Lung (tissue), 12 donors: ENCODE measurements around the gene ANTXR2. TPM values are rescaled to one million over a fixed set of nuclear protein-coding genes. Genes with fewer than 3 reads are reported as not detected.
"Not testable (repeated sequence)": the region's sequence is repeated elsewhere in the genome, so short reads cannot be mapped to it uniquely, and the experiment has no call there.

Experiments
- ATAC-seq: fragments of 200-7000 bp; cut with Tn5 transposase; one replicate; pipeline ENCODE4 v1.9.1; 2020; ENCODE audit warnings: moderate number of reproducible peaks; ENCODE audit not compliant: insufficient read depth, low FRiP score
- DNase-seq, 3 donors: peaks; one replicate each; pipeline ENCODE4 v3.0.0-alpha.2; 2013 to 2017
- H3K27ac ChIP-seq, 2 donors: one replicate each; pipeline ENCODE4 v1.5.1; 2013; ENCODE audit warnings: mild to moderate bottlenecking in 2 of 2, moderate library complexity in 2 of 2, control low read depth in 1 of 2, inconsistent platforms in 1 of 2, low read depth in 1 of 2, low read length in 1 of 2
- H3K27me3 ChIP-seq, 3 donors: one replicate each; pipeline ENCODE4 v1.5.1; 2013; ENCODE audit warnings: low read length in 2 of 3; ENCODE audit not compliant: control insufficient read depth in 3 of 3, insufficient read depth in 3 of 3
- H3K36me3 ChIP-seq, 4 donors: one replicate each; pipeline ENCODE4 v1.5.1; 2013; ENCODE audit warnings: low read length in 4 of 4, mild to moderate bottlenecking in 1 of 4, moderate library complexity in 1 of 4; ENCODE audit not compliant: control insufficient read depth in 4 of 4, insufficient read depth in 4 of 4
- H3K4me1 ChIP-seq, 5 donors: one replicate each; pipeline ENCODE4 v1.5.1; 2013; ENCODE audit warnings: low read length in 5 of 5, mild to moderate bottlenecking in 2 of 5, moderate library complexity in 1 of 5; ENCODE audit not compliant: control insufficient read depth in 5 of 5, insufficient read depth in 5 of 5
- H3K4me3 ChIP-seq: one replicate; pipeline ENCODE4 v1.5.1; 2013; ENCODE audit warnings: mild to moderate bottlenecking, control low read depth, moderate library complexity
- H3K9ac ChIP-seq, 2 donors: one replicate each; pipeline ENCODE4 v1.5.1; 2013; ENCODE audit warnings: low read length in 2 of 2, control low read depth in 1 of 2; ENCODE audit not compliant: insufficient read depth in 1 of 2
- H3K9me3 ChIP-seq, 4 donors: one replicate each; pipeline ENCODE4 v1.5.1; 2013; ENCODE audit warnings: low read length in 3 of 4, mild to moderate bottlenecking in 1 of 4, moderate library complexity in 1 of 4; ENCODE audit not compliant: control insufficient read depth in 4 of 4, insufficient read depth in 3 of 4
- WGBS, 2 donors: extraction: QIAGEN DNeasy Blood & Tissue Kit; methylation state at CpG; one replicate each; pipeline ENCODE4 v1.1.7; 2013; 5-methylcytosine and 5-hydroxymethylcytosine counted together
- polyA plus RNA-seq, 2 donors: library from polyadenylated mRNA; stranded (reverse); fragments of 200-250 nt; gene quantifications; one replicate each; pipeline ENCODE4 v1.2.1, GENCODE V29; 2013
- total RNA-seq, 2 donors: library from RNA; depleted of rRNA in 1 of 2; stranded (reverse); fragments of >200 nt in 1 of 2; gene quantifications; one replicate each; pipeline ENCODE4 v1.2.1, GENCODE V29; 2014 to 2021
- TF ChIP-seq, protein P1 (sequence below): IDR thresholded peaks from 2 replicates; pipeline ENCODE4 v1.5.1; 2012; ENCODE audit warnings: mild to moderate bottlenecking; ENCODE audit errors: control extremely low read depth, extremely low read depth
- donor health status: control.
- donor health status: control.
- donor health status: Bipolar disorder and iron deficiency.
- donor health status: healthy.
- donor health status: DM: yes; HTN: yes; CAD: no.

Gene ANTXR2
- total and polyA plus RNA-seq, 4 donors: 4.8 to 47.2 (median 28.6) TPM

DNA sequence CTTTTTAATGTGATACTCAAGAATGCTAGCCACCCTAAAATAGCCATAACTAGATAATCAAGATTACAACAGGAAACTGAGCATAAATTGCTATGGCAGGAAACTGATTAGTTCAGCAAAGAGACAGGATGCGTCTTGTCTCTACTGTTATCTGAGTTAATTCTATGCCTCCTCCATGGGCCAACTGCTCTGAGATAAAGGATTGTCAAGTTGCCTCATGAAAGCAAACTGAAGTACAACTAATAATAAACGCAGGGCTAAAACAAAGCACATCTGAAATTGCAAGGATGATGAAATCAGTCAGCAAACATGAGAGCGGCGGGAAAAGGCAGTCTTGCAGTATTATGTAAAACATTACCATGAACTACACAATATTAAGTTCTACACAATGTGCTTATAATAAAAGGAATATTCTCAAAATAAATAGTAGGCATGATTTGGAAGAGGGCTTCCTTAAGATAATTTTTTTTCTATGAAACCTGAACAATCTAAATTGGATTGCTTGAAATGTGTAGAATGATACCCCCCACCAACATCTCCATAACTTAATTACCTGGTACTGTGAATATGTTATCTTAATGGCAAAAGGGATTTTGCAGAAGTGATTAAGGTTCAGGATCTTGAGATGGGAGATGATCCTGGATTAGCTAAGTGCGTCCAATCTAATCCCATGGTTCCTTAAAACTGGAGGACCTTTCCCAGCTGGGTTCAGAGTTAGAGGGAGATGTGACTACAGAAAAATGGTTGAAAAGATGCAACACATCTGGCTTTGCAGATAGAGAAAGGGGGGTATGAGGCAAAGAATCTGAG, 65.9 kb downstream of the ANTXR2 start:
- no peak overlapping the region for H3K27ac ChIP-seq
- H3K4me3 ChIP-seq: no peak overlapping the region
- H3K27me3 ChIP-seq: no peaks in the 10 kb centered on the region
- H3K9me3 ChIP-seq: peaks cover 0 to 3% (median 2%) of the 10 kb centered on the region in 4 donors
- H3K36me3 ChIP-seq: peaks cover 0 to 13% (median 5%) of the 10 kb centered on the region in 4 donors
- H3K9ac ChIP-seq: no peak overlapping the region
- DNase-seq (peak in 2 of 3 donors; percentile 37 to 66), ATAC-seq (no peak)
- 30 to 40% methylated on average over 5 of the region's 5 CpGs for WGBS, 2 donors
- H3K4me1 ChIP-seq: peaks cover 0 to 18% (median 0%) of the 10 kb centered on the region in 5 donors
- TF ChIP-seq, protein P1, sequence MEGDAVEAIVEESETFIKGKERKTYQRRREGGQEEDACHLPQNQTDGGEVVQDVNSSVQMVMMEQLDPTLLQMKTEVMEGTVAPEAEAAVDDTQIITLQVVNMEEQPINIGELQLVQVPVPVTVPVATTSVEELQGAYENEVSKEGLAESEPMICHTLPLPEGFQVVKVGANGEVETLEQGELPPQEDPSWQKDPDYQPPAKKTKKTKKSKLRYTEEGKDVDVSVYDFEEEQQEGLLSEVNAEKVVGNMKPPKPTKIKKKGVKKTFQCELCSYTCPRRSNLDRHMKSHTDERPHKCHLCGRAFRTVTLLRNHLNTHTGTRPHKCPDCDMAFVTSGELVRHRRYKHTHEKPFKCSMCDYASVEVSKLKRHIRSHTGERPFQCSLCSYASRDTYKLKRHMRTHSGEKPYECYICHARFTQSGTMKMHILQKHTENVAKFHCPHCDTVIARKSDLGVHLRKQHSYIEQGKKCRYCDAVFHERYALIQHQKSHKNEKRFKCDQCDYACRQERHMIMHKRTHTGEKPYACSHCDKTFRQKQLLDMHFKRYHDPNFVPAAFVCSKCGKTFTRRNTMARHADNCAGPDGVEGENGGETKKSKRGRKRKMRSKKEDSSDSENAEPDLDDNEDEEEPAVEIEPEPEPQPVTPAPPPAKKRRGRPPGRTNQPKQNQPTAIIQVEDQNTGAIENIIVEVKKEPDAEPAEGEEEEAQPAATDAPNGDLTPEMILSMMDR: no peak

DNA sequence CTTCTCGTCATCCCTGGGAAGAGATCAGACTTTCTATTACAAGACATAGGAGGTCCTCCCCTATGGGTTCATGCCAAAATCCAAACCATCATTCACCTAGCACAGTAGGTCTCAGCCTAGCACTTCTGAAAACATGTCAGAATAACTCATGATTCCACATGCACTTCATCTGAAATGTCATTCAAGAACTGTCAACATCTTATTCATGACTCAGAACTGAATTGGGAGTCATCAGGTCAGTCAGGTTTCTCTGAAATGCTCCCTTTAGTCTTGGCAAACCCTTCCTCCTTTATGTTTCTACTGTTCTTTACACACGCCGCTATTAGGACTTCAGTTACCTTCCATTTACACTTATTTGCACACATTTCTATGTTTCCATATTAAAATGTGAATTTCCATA, 67.2 kb downstream of the ANTXR2 start:
- Histone ChIP-seq H3K4me1 (peaks cover 0 to 10% (median 0%) of the 10 kb centered on the region in 5 donors), H3K27ac (no peak overlapping the region), H3K36me3 (peaks cover 0 to 13% (median 5%) of the 10 kb centered on the region in 4 donors), H3K27me3 (no peaks in the 10 kb centered on the region), H3K9me3 (peaks cover 0 to 3% (median 2%) of the 10 kb centered on the region in 4 donors), H3K9ac (no peak overlapping the region), H3K4me3 (no peak overlapping the region)
- 89 to 92% methylated on average over 3 of the region's 3 CpGs for WGBS, 2 donors
- ATAC-seq (no peak), DNase-seq (no peak)
- TF ChIP-seq, protein P1: no peak

DNA sequence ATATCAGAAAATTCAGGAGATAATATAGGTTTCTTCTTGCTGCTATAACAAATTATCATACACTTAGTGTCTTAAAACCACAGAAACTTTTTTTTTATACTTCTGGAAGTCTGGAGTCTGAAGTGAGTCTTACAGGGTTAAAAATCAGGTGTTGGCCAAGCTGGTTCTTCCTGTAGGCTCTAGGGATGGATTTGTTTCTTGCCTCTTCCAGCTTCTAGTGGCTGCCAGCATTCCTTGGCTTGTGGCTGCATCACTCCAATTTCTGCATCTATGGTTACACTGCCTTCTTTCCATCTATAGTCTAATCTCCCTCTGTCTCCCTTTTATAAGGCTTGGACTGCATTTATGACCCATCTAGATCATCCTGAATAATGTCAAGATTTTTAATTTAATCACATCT, 68.7 kb downstream of the ANTXR2 start:
- Histone ChIP-seq H3K27ac (no peak overlapping the region), H3K36me3 (peaks cover 0 to 9% (median 5%) of the 10 kb centered on the region in 4 donors), H3K27me3 (no peaks in the 10 kb centered on the region), H3K4me1 (peaks cover 0 to 10% (median 0%) of the 10 kb centered on the region in 5 donors), H3K4me3 (no peak overlapping the region), H3K9ac (no peak overlapping the region), H3K9me3 (peaks cover 0 to 3% (median 2%) of the 10 kb centered on the region in 4 donors)
- ATAC-seq (no peak), DNase-seq (no peak)
- TF ChIP-seq, protein P1: no peak

DNA sequence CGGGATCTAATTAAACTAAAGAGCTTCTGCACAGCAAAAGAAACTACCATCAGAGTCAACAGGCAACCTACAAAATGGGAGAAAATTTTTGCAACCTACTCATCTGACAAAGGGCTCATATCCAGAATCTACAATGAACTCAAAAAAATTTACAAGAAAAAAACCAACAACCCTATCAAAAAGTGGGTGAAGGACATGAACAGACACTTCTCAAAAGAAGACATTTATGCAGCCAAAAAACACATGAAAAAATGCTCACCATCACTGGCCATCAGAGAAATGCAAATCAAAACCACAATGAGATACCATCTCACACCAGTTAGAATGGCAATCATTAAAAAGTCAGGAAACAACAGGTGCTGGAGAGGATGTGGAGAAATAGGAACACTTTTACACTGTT, 70.5 kb downstream of the ANTXR2 start:
- ATAC-seq, H3K27ac ChIP-seq, H3K9ac ChIP-seq, DNase-seq, H3K27me3 ChIP-seq, H3K9me3 ChIP-seq, H3K4me3 ChIP-seq, H3K36me3 ChIP-seq: not testable (repeated sequence)
- H3K4me1 ChIP-seq: peaks cover 0 to 14% (median 0%) of the 10 kb centered on the region in 5 donors
- WGBS, 2 donors: 80% methylated on average over 1 of the region's 1 CpG; no CpG with 5 or more reads in 1 of the 2 donors

DNA sequence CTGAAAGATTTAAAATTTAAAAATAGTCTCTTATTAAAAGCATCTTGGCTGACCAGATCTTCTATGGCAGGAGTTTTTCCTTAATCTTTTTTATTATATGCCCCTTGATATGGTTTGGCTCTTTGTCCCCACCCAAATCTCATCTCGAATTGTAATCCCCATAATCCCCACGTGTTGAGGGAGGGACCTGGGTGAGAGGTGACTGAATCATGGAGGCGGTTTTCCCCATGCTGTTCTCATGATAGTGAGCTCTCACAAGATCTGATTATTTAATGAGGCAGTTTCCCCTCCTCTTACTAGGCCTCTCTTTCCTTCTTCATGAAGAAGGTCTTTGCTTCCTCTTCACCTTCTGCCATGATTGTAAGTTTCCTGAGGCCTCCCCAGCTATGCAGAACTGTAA, 74.0 kb downstream of the ANTXR2 start:
- not testable (repeated sequence) for ATAC-seq, H3K27ac ChIP-seq, H3K9ac ChIP-seq, H3K36me3 ChIP-seq, DNase-seq, H3K4me3 ChIP-seq, H3K27me3 ChIP-seq, H3K9me3 ChIP-seq
- peaks cover 0 to 12% (median 0%) of the 10 kb centered on the region in 5 donors for H3K4me1 ChIP-seq
- WGBS, 2 donors: 91 to 93% methylated on average over 3 of the region's 3 CpGs
